GM06990 (cell line): ENCODE data around the gene ALKBH6.

Source experiments
- DNase-seq: peaks from one replicate; pipeline ENCODE4 v3.0.0-alpha.2; 2011; ENCODE audit not compliant: insufficient read length; ENCODE audit errors: extremely low read depth
- H3K27me3 ChIP-seq: replicated peaks from 2 replicates; pipeline ENCODE4 v1.6.0; 2011; ENCODE audit warnings: low read length; ENCODE audit not compliant: control insufficient read depth, insufficient read depth
- H3K36me3 ChIP-seq: 2 replicates; pipeline ENCODE4 v1.5.1; 2011; ENCODE audit warnings: low read length; ENCODE audit not compliant: control insufficient read depth, insufficient read depth
- H3K4me3 ChIP-seq: replicated peaks from 2 replicates; pipeline ENCODE4 v1.5.1; 2011; ENCODE audit warnings: low read depth, mild to moderate bottlenecking, control low read depth, low read length
- CTCF ChIP-seq: IDR thresholded peaks from 2 replicates; pipeline ENCODE4 v1.5.1; 2011; ENCODE audit warnings: low read length, control low read depth, mild to moderate bottlenecking, inconsistent platforms; ENCODE audit not compliant: insufficient read depth, poor library complexity, severe bottlenecking

Gene ALKBH6

GRCh38 chr19:36014012-36014924 is at the start of gene ALKBH6:
ALKBH6 (minus strand) TSS chr19:36014213; CDS start chr19:36013397, 816 bp downstream.
- TF ChIP-seq CTCF: no peak
- Histone ChIP-seq H3K27me3 (no peaks in the 10 kb centered on the region), H3K36me3 (peaks cover 8% of the 10 kb centered on the region), H3K4me3 (peak within 1 kb of the TSS; percentile 89)
- DNase-seq: peak; percentile 99

GRCh38 chr19:36061367-36061766 is 47.4 kb upstream of the ALKBH6 start:
- TF ChIP-seq CTCF: no peak

GRCh38 chr19:36060430-36060829 is 46.4 kb upstream of the ALKBH6 start:
- no peak for DNase-seq
- TF ChIP-seq CTCF: peak; percentile 62
- no peaks in the 10 kb centered on the region for H3K27me3 ChIP-seq
- H3K4me3 ChIP-seq: no peak overlapping the region
- H3K36me3 ChIP-seq: peaks cover 14% of the 10 kb centered on the region

More at GRCh38 chr19:36061367-36061766, 47.4 kb upstream of the ALKBH6 start:
- Histone ChIP-seq H3K27me3 (no peaks in the 10 kb centered on the region), H3K36me3 (peaks cover 22% of the 10 kb centered on the region), H3K4me3 (no peak overlapping the region)
- no peak for DNase-seq

GRCh38 chr19:36059180-36059910 is 45.3 kb upstream of the ALKBH6 start:
- Histone ChIP-seq H3K4me3 (no peak overlapping the region), H3K27me3 (no peaks in the 10 kb centered on the region), H3K36me3 (peaks cover 14% of the 10 kb centered on the region)
- DNase-seq: no peak
- TF ChIP-seq CTCF: no peak

GRCh38 chr19:36058481-36059179 is 44.6 kb upstream of the ALKBH6 start:
- peaks cover 10% of the 10 kb centered on the region for H3K36me3 ChIP-seq
- no peak for TF ChIP-seq CTCF
- no peak for DNase-seq

More at GRCh38 chr19:36058481-36059179, 44.6 kb upstream of the ALKBH6 start:
- Histone ChIP-seq H3K4me3 (no peak overlapping the region), H3K27me3 (no peaks in the 10 kb centered on the region)
